Transverse colon (tissue), 4 donors: ENCODE measurements around the gene PLEKHG1. TPM values are rescaled to one million over a fixed set of nuclear protein-coding genes. Genes with fewer than 3 reads are reported as not detected.

Source experiments
- DNase-seq: peaks from one replicate; pipeline ENCODE4 v3.0.0-alpha.2; 2019
- H3K27ac ChIP-seq, 4 donors: fragments of 200-600 bp; sonication (generic); 2 replicates each; pipeline ENCODE4 v1.5.1; 2016 to 2018; ENCODE audit warnings: inconsistent platforms in 4 of 4
- H3K27me3 ChIP-seq: fragments of 200-600 bp; sonication (generic); 2 replicates; pipeline ENCODE4 v1.5.1; 2017; ENCODE audit warnings: inconsistent platforms
- H3K36me3 ChIP-seq, 4 donors: fragments of 200-600 bp; sonication (generic); 2 replicates each; pipeline ENCODE4 v1.5.1; 2017 to 2019; ENCODE audit warnings: inconsistent platforms in 4 of 4
- H3K4me1 ChIP-seq, 4 donors: fragments of 200-600 bp; sonication (generic); 2 replicates each; pipeline ENCODE4 v1.5.1; 2017 to 2020; ENCODE audit warnings: inconsistent platforms in 4 of 4
- H3K4me3 ChIP-seq, 4 donors: fragments of 200-600 bp; sonication (generic); 1 replicate in 1 of 4; 2 replicates in 3 of 4; pipeline versions ENCODE4 v1.5.1 to v1.6.1; 2017 to 2019; ENCODE audit warnings: inconsistent platforms in 4 of 4
- H3K9me3 ChIP-seq, 2 donors: fragments of 200-600 bp; sonication (generic); 2 replicates each; pipeline ENCODE4 v1.5.1; 2017 to 2019; ENCODE audit warnings: inconsistent platforms in 2 of 2
- EP300 ChIP-seq: sonication (generic); formaldehyde crosslinking; IDR thresholded peaks from one replicate; pipeline ENCODE4 v1.6.1; 2017; ENCODE audit warnings: antibody characterized with exemption, low read depth
- POLR2A ChIP-seq: fragments of 450-650 bp; IDR thresholded peaks from one replicate; pipeline ENCODE4 v1.6.1; 2016; ENCODE audit warnings: antibody characterized with exemption, mild to moderate bottlenecking, moderate library complexity
- POLR2AphosphoS5 ChIP-seq, 3 donors: sonication (generic); formaldehyde crosslinking; IDR thresholded peaks; one replicate each; pipeline ENCODE4 v1.6.1; 2016; ENCODE audit warnings: antibody characterized with exemption in 3 of 3
- WGBS, 2 donors: methylation state at CpG; one replicate each; pipeline ENCODE4 v1.1.5; 2018; ENCODE audit warnings: low coverage in 1 of 2; 5-methylcytosine and 5-hydroxymethylcytosine counted together
- in situ Hi-C, 4 donors: fragments of 200-750 bp; cut with MboI; loops; one replicate each; pipeline versions ENCODE4 v1.15.0 to v1.15.1; 2017; ENCODE audit warnings: low sequenced_read_pairs in 3 of 4, low pct_ligation_motif_present in 1 of 4, low pct_unique_long_range_greater_than_20kb in 1 of 4
- intact Hi-C: fragments of 100-400 bp; cut with DNase I; formaldehyde crosslinking; loops from one replicate; pipeline ENCODE4 v1.15.1; 2023; ENCODE audit warnings: low total_unique reads
- total RNA-seq, 4 donors: library from RNA; depleted of rRNA; stranded (reverse); fragments of >200 nt; gene quantifications; one replicate each; pipeline ENCODE4 v1.1.0, GENCODE V29; 2016
- TF ChIP-seq, protein P1 (sequence below), 5 experiments: fragments of 200-600 bp in 3 of 5; fragments of 450-650 bp in 2 of 5; sonication (generic) in 3 of 5; IDR thresholded peaks; 1 replicate in 2 of 5; 2 replicates in 3 of 5; pipeline ENCODE4 v1.5.1; 2016 to 2017; ENCODE audit warnings: antibody characterized with exemption in 5 of 5, inconsistent platforms in 3 of 5, mild to moderate bottlenecking in 2 of 5, moderate library complexity in 1 of 5

The PLEKHG1 gene
- total RNA-seq, 4 donors from 2014 or later, result 35.4 to 93.9 (median 58.3) TPM

DNA sequence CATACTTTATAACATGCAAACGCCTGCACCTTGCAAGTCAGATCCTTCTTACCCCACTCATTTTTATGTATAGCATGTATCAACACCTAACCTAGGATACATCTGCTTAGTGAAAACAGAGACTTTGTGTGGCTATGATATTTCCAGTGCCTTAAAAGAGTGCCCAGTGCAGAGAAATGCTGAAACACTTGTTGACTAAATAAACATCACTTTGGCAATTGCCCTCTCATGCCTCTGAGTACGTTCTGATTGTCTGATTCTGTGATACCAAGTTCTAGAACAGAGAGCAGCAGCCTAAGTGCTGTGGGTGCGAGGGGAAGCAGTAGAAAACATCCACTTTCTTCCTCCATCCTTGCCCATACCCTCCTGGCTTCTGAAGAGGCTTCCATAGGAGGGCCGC is 13.6 kb downstream of the PLEKHG1 start:
- H3K27me3 ChIP-seq, result no peaks in the 10 kb centered on the region
- intact Hi-C loops (no loop called here), in situ Hi-C loops (loop anchor here in 1 of 4 donors (25.0 kb wide), 1 partner anchor 199 kb away; no protein-coding TSS in a partner anchor)
- no peak overlapping the region for H3K27ac ChIP-seq
- H3K36me3 ChIP-seq, result no peaks in the 10 kb centered on the region
- TF ChIP-seq POLR2A (no peak), POLR2AphosphoS5 (IDR thresholded peaks at IDR 0.05) (no peak), EP300 (no peak)
- TF ChIP-seq, protein P1, sequence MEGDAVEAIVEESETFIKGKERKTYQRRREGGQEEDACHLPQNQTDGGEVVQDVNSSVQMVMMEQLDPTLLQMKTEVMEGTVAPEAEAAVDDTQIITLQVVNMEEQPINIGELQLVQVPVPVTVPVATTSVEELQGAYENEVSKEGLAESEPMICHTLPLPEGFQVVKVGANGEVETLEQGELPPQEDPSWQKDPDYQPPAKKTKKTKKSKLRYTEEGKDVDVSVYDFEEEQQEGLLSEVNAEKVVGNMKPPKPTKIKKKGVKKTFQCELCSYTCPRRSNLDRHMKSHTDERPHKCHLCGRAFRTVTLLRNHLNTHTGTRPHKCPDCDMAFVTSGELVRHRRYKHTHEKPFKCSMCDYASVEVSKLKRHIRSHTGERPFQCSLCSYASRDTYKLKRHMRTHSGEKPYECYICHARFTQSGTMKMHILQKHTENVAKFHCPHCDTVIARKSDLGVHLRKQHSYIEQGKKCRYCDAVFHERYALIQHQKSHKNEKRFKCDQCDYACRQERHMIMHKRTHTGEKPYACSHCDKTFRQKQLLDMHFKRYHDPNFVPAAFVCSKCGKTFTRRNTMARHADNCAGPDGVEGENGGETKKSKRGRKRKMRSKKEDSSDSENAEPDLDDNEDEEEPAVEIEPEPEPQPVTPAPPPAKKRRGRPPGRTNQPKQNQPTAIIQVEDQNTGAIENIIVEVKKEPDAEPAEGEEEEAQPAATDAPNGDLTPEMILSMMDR (IDR thresholded peaks at IDR 0.05), result no peak
- no peak for DNase-seq
- H3K9me3 ChIP-seq, result no peaks in the 10 kb centered on the region
- WGBS, 2 donors, result 62 to 83% methylated on average over 3 to 4 of the region's 4 CpGs
- peaks cover 0 to 17% (median 11%) of the 10 kb centered on the region in 4 donors for H3K4me1 ChIP-seq
- H3K4me3 ChIP-seq, result no peak overlapping the region

DNA sequence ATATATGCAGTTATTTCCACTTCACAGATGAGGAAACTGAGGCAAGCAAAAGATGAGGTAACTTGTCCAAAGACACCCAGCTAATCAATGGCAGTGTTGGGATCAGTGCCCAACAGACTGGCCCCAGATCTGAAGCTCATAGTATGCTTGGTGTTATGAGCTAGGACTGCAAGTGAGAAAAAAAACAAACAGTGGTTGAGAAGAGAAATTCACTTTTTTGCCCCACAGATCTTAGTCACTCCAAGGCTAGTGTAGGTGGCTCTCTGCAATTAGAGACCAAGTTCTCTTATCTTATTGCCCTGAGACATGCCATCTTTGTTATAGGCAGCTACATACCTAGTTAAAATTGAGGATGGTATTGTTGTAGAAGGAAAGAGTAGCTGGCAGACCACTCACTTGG is 16.3 kb downstream of the PLEKHG1 start:
- H3K36me3 ChIP-seq, result no peaks in the 10 kb centered on the region
- H3K4me1 ChIP-seq, result peaks cover 0 to 37% (median 31%) of the 10 kb centered on the region in 4 donors
- H3K27me3 ChIP-seq, result no peaks in the 10 kb centered on the region
- no peak overlapping the region for H3K27ac ChIP-seq
- H3K9me3 ChIP-seq, result no peaks in the 10 kb centered on the region
- intact Hi-C loops (no loop called here), in situ Hi-C loops (loop anchor here in 1 of 4 donors (25.0 kb wide), 1 partner anchor 196 kb away; no protein-coding TSS in a partner anchor)
- no peak overlapping the region for H3K4me3 ChIP-seq
- DNase-seq, result no peak
- no peak for TF ChIP-seq POLR2AphosphoS5 (IDR thresholded peaks at IDR 0.05)
- TF ChIP-seq, protein P1 (IDR thresholded peaks at IDR 0.05), result no peak
- no peak for TF ChIP-seq POLR2A
- TF ChIP-seq EP300, result no peak

- H3K27ac ChIP-seq, result no peak overlapping the region
- TF ChIP-seq EP300 (no peak), POLR2AphosphoS5 (IDR thresholded peaks at IDR 0.05) (no peak), POLR2A (no peak)
- TF ChIP-seq, protein P1 (IDR thresholded peaks at IDR 0.05), result no peak
- DNase-seq, result no peak
- no peaks in the 10 kb centered on the region for H3K27me3 ChIP-seq
- WGBS, 2 donors, result 75 to 89% methylated on average over 2 of the region's 2 CpGs
- H3K4me3 ChIP-seq, result no peak overlapping the region
- H3K36me3 ChIP-seq, result no peaks in the 10 kb centered on the region
- H3K9me3 ChIP-seq, result no peaks in the 10 kb centered on the region
- intact Hi-C loops (no loop called here), in situ Hi-C loops (loop anchor here in 1 of 4 donors (25.0 kb wide), 1 partner anchor 196 kb away; no protein-coding TSS in a partner anchor)
- H3K4me1 ChIP-seq, result peaks cover 0 to 43% (median 37%) of the 10 kb centered on the region in 4 donors
Measured at GRCh38 chr6:150616586-150616985, 16.9 kb downstream of the PLEKHG1 start.

- in situ Hi-C loops (loop anchor here in 1 of 4 donors (25.0 kb wide), 1 partner anchor 195 kb away; no protein-coding TSS in a partner anchor), intact Hi-C loops (no loop called here)
- WGBS, 2 donors, result 83 to 84% methylated on average over 3 of the region's 3 CpGs
- no peaks in the 10 kb centered on the region for H3K27me3 ChIP-seq
- H3K27ac ChIP-seq, result peak overlapping the region in 3 of 4 donors; percentile 24 to 51 (median 34)
- H3K4me3 ChIP-seq, result no peak overlapping the region
- H3K36me3 ChIP-seq, result no peaks in the 10 kb centered on the region
- TF ChIP-seq, protein P1 (IDR thresholded peaks at IDR 0.05), result no peak
- TF ChIP-seq POLR2A, result no peak
- TF ChIP-seq EP300, result no peak
- TF ChIP-seq POLR2AphosphoS5 (IDR thresholded peaks at IDR 0.05), result no peak
- DNase-seq, result no peak
- H3K9me3 ChIP-seq, result no peaks in the 10 kb centered on the region
- H3K4me1 ChIP-seq, result peaks cover 0 to 44% (median 37%) of the 10 kb centered on the region in 4 donors
Measured at GRCh38 chr6:150617062-150617461, 17.4 kb downstream of the PLEKHG1 start.
